Left kidney (tissue), 8 donors: ENCODE results near the gene MEIS3. TPM values are rescaled to one million over a fixed set of nuclear protein-coding genes. Genes with fewer than 3 reads are reported as not detected.

Source experiments
- DNase-seq: peaks from one replicate; pipeline ENCODE4 v3.0.0-alpha.2; 2013
- long read RNA-seq, 8 donors: transcript quantifications; one replicate each; lab custom pipeline, GENCODE V29; 2026
- polyA plus RNA-seq: library from polyadenylated mRNA; unstranded; fragments of 120-200 nt; gene quantifications from one replicate; pipeline ENCODE4 v1.2.1, GENCODE V29; 2013; ENCODE audit not compliant: insufficient read length

Gene MEIS3
- 21.2 TPM for polyA plus RNA-seq
- long read RNA-seq, donor 1, partial matches to known transcripts = 5 of 6 reads
- long read RNA-seq, donor 1, other reads (novel, unspliced or antisense) = 0 of 6 reads
- long read RNA-seq, donor 2, partial matches to known transcripts = 0 of 3 reads
- long read RNA-seq, donor 2, other reads (novel, unspliced or antisense) = 0 of 3 reads
- long read RNA-seq, donor 3, partial matches to known transcripts = 0 of 3 reads
- long read RNA-seq, donor 3, other reads (novel, unspliced or antisense) = 0 of 3 reads
- long read RNA-seq, donor 4 = 0 reads
- long read RNA-seq, donor 5, partial matches to known transcripts = 0 of 5 reads
- long read RNA-seq, donor 5, other reads (novel, unspliced or antisense) = 0 of 5 reads
- long read RNA-seq, donor 6, partial matches to known transcripts = 0 of 2 reads
- long read RNA-seq, donor 6, other reads (novel, unspliced or antisense) = 0 of 2 reads
- long read RNA-seq, donor 7, transcript MEIS3-204 (13 exons, 1,715 nt) = major isoform, 5 of 5 reads
- long read RNA-seq, donor 7, partial matches to known transcripts = 0 of 5 reads
- long read RNA-seq, donor 7, other reads (novel, unspliced or antisense) = 0 of 5 reads
- long read RNA-seq, donor 8, partial matches to known transcripts = 0 of 3 reads
- long read RNA-seq, donor 8, other reads (novel, unspliced or antisense) = 0 of 3 reads

GRCh38 chr19:47419030-47419783 lies at the start of gene MEIS3:
Gene MEIS3, minus strand, starts transcription at chr19:47419527. Its CDS starts 446 bp downstream, at chr19:47419081.
- no peak for DNase-seq

DNA sequence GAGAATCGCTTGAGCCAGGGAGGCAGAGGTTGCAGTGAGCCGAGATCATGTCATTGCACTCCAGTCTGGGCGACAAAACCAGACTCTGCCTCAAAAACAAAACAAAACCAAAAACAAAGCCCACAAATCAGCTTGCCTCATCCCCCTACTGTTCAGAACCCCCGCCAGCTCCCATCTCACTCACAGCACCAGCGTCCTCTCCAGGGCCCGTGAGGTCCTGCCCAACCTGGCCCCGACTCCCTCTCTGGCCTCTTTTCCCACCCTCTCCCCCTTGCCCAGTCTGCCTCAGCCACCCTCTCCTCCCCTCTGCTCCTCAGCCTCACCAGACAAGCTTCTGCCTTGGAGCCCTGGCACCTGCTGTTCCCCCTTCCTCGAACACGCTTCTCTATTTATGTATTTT lies 48.6 kb upstream of the MEIS3 start:
- DNase-seq = no peak

DNA sequence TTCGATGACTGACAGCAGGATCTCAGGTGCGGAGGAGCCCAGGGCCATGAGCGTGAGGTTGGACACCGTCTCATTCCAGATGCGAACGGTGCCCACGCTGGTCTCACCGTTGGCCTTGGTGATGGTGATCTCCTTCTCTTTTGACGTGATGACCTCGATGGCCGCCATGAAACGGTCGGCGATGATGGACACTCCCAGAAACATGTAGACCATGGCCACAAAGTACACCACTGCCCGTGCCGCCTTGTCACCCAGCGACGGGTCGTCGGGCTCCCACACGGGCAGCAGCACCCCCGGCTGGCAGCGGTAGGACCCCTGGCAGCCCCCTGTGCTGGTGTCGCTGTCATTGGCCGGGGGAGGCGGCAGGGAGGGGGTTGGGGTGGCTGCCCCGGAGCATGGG lies 46.6 kb upstream of the MEIS3 start:
- no peak for DNase-seq

DNA sequence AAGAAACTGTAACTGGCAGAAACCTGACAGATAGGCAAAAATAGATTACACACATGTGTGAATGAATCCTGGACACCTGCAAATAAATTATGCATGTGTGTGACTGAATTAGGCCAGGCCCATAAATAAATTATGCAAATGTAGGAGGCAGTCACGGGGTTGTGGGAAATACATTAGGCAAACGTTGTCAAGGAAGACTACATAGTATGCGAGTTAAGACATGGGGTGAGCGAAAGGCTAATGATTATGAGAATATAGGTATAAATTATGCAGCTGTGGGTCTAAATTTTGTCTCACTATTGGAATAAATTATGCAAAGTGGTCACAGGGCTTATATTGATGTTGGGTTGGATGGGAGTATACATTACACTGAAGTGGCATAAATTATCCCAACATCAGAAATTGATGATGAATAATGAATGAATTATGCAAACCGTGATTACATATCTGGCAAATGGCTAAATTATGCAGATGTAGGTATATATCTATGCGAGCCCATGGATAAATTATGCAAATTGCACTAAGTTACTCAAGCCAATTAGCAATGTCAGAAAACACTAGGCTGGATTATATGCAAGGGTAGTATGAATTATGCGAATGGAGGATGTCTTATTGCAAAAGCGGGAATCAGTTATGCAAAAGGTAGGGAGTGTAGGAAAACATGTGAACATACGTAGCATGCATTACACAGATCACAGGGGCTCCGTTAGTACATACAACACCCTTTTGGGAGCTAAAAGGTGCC lies 45.5 kb upstream of the MEIS3 start:
- no peak for DNase-seq

- DNase-seq = no peak
Measured at GRCh38 chr19:47461876-47462275, 42.5 kb upstream of the MEIS3 start.

DNA sequence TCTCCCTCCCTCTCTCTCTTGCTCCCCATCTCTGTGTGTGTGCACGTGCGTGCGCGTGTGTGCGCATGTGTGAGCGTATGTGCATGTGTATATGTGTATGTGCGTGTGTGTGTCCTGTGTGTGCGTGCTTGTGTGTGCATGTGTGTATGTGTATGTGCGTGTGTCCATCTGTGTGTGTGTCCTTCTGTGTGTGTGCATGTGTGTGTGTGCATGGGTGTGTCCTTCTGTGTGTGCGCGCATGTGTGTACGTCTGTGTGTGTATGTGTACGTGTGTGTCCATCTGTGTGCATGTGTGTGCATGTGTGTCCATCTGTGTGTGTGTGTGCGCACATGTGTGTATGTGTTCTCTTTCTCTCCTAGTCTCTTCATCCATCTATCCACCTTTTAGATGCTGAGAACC lies 40.1 kb upstream of the MEIS3 start:
- no peak for DNase-seq

DNA sequence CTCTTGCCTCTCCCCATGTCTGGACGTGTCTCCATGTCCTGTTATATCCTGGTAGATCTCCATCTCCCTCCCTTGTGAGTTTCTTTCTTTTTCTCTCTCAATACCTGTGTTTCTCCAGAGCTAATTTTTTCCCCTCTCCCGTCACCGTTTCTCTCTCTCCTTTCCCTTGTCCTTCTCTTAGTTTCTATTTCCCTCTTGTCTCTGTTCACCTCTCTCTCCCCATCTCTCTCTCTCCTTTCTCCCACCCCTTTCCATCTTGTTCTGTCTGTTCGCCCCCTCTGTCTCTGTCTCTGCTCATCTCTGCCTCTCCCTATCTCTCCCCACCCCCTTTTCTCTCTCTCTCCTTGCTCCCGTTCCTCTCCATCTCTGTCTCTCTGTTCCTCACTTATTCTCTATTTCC lies 39.3 kb upstream of the MEIS3 start:
- DNase-seq = no peak

GRCh38 chr19:47456721-47457474 lies 37.6 kb upstream of the MEIS3 start:
- DNase-seq = no peak

DNA sequence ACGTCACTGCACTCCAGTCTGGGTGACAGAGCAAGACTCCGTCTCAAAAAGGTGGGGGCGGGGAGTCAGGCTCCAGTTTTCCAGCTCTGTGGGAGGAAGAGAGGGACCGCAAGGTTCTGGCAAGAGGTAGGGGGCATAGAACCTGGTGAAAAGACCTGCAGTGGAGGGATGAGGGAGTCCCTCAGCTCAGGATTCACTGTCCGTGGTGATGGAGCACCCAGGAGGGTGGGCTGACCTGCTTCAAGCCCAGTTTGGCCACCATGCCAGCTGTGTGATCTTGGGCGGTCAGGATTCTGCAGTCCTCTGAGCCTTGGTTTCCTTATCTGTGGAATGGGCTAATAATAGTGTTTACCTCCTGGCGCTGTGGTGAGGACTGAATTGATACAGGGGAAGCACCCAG lies 31.2 kb upstream of the MEIS3 start:
- DNase-seq = no peak

DNA sequence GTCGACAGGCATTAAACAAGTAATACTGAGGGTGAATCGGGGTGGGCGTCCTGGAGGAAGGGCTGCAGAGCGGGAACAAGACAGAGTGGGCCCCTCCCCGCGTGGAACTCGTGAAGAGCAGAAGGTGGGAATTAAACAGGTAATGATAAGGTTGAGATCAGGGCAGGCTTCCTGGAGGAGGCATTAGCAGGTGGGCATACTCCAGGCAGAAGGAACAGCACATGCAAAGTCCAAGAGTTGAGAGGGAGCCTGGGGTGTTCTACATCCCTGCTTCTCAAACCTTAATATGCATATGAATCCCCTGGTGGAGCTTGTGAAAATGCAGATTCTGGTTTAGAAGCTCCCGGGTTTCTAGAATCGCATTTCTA lies 29.0 kb upstream of the MEIS3 start:
- no peak for DNase-seq

- no peak for DNase-seq
Measured at GRCh38 chr19:47447470-47448359, 28.4 kb upstream of the MEIS3 start.

DNA sequence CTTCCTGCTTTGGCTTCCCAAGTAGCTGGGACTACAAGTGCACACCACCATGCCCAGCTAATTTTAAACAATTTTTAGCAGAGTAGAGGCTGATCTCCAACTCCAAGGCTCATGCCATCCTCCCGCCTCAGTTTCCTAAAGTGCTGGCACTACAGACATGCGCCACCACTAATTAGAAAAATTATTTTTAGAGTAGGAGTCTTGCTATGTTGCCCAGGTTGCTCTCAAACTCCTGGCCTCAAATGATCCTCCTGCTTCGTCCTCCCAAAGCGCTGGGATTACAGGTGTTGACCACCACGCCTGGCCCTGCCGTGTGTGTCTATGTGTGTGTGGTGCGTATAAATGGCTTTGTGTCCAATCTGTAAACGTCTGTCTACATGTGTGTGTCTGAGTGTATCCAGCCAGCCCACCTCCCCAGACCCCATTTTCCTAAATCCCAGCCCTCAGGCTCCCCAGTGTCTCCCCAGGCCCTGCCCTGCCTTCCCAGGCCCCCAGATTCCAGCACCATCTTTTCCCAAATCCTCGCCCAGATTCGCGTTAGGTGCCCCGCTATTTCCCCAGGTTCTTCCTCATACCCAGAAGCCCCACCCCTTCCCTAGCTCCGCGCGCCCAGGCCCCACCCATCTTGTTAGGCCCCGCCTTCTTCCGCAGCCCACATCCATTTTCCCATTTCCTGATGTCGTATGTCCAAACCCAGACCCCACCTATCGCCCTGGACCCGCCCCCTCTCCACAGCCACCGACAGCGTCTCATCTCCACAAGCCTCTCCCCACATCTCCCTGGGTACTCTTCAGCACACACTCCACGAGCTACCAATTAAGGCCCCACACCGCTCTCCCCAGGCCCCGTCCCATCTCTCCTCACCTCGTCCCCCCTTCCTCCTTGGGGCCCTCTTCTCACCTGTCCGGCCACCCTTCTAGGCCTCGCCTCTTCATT lies 27.5 kb upstream of the MEIS3 start:
- no peak for DNase-seq

DNA sequence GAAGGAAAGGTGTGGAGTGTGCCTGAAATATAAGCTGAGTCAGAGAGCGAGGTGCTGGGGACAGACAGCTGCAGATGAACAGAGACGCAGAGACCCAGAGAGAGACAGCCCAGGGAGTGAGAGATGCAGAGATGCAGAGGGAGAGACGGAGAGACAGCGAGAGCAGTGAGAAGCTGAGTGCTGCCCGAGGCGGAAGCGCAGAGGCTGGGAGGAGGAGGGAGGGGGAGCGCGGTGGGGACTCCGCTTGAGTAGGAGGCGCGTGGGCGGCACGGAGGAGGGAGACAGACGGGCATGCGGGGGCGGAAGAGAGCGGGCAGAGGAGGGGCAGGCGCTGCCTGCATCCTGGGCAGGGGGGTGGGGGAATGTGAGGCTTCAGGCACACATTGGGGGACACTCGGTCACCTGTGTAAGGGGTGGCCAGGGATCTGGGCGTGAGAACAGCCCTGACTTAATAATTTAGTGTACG lies 26.6 kb upstream of the MEIS3 start:
- peak; percentile 70 for DNase-seq

GRCh38 chr19:47445527-47445926 lies 26.2 kb upstream of the MEIS3 start:
- no peak for DNase-seq

DNA sequence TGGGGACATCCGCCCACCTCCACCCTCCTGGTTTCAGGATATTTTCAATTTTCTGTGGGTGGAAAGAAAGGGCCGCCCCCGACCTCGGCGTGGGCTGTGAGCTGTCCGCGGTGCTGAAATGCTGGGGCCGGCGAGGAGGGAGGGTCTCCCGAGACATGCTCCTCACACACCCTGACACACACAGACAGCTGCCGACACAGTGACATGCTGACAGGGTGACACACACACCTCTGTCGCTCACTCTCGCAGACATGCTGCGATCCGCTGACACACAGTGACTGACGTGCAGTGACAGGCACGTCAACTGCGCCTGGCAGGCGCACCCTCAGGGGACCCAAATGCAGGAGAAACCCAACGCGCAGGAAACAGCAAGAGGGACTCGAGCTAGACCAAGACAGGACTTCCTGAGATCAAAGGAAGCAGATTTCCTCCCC lies 25.1 kb upstream of the MEIS3 start:
- DNase-seq = no peak

GRCh38 chr19:47443331-47443730 lies 24.0 kb upstream of the MEIS3 start:
- DNase-seq = no peak

GRCh38 chr19:47438793-47439220 lies 19.5 kb upstream of the MEIS3 start:
- DNase-seq = no peak

DNA sequence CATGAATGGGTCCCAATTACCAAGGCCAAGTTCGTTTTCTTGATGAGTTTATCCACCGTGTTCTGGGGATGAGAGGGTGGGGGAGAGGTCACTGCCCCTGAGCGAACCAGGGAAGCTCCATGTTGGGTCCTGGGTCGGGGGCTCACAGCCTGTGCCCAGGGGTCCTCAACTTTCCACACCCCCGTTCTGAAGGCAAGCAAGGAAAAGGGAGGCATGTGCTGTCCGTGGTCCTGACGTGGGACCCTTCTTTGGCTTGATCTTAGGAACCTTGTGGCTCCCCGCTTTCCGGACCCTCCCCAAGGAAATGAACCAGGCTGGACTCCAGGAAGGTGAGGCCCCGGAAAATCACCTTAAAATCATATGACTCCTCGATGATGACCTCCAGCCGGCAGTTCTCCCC lies 18.2 kb upstream of the MEIS3 start:
- no peak for DNase-seq
